ENCODE data around the gene S100A9. TPM values are rescaled to one million over a fixed set of nuclear protein-coding genes. Genes with fewer than 3 reads are reported as not detected.

S100A9 gene
- total and polyA plus RNA-seq, 4 donors = 394 to 16,342 (median 659) TPM

GRCh38 chr1:153356392-153357075 is 1.1 kb upstream of the S100A9 start:
- Histone ChIP-seq H3K36me3 (ENCODE audit: control insufficient read depth in 4 of 4, insufficient read depth in 4 of 4, low read length in 4 of 4) (no peaks in the 10 kb centered on the region), H3K4me1 (ENCODE audit: control insufficient read depth in 5 of 5, insufficient read depth in 5 of 5, low read length in 5 of 5) (no peaks in the 10 kb centered on the region), H3K4me3 (no peak overlapping the region), H3K9me3 (ENCODE audit: control insufficient read depth in 4 of 4, insufficient read depth in 3 of 4, low read length in 3 of 4) (no peaks in the 10 kb centered on the region), H3K27ac (ENCODE audit: low read depth in 1 of 2, low read length in 1 of 2) (peak overlapping the region in 1 of 2 donors; percentile 9), H3K9ac (ENCODE audit: insufficient read depth in 1 of 2, low read length in 2 of 2) (no peak overlapping the region), H3K27me3 (ENCODE audit: control insufficient read depth in 3 of 3, insufficient read depth in 3 of 3, low read length in 2 of 3) (no peaks in the 10 kb centered on the region)
- WGBS, 2 donors = 82 to 84% methylated on average over 8 of the region's 8 CpGs
- no peak for TF ChIP-seq CTCF (IDR thresholded peaks at IDR 0.05; ENCODE audit: control extremely low read depth, extremely low read depth)
- no peak for ATAC-seq (ENCODE audit: insufficient read depth, low FRiP score)
- DNase-seq = no peak

- no peak for TF ChIP-seq CTCF (IDR thresholded peaks at IDR 0.05; ENCODE audit: control extremely low read depth, extremely low read depth)
- Histone ChIP-seq H3K4me1 (ENCODE audit: control insufficient read depth in 5 of 5, insufficient read depth in 5 of 5, low read length in 5 of 5) (no peaks in the 10 kb centered on the region), H3K36me3 (ENCODE audit: control insufficient read depth in 4 of 4, insufficient read depth in 4 of 4, low read length in 4 of 4) (no peaks in the 10 kb centered on the region), H3K27ac (ENCODE audit: low read depth in 1 of 2, low read length in 1 of 2) (peak overlapping the region in 1 of 2 donors; percentile 77), H3K27me3 (ENCODE audit: control insufficient read depth in 3 of 3, insufficient read depth in 3 of 3, low read length in 2 of 3) (no peaks in the 10 kb centered on the region), H3K9ac (ENCODE audit: insufficient read depth in 1 of 2, low read length in 2 of 2) (no peak overlapping the region), H3K9me3 (ENCODE audit: control insufficient read depth in 4 of 4, insufficient read depth in 3 of 4, low read length in 3 of 4) (no peaks in the 10 kb centered on the region), H3K4me3 (no peak overlapping the region)
- no peak for DNase-seq
- 24 to 35% methylated on average over 10 of the region's 10 CpGs for WGBS, 2 donors
- peak; percentile 81 for ATAC-seq (ENCODE audit: insufficient read depth, low FRiP score)
These were observed 390 bp upstream of the S100A9 start for GRCh38 chr1:153357076-153357852.

- Histone ChIP-seq H3K36me3 (ENCODE audit: control insufficient read depth in 4 of 4, insufficient read depth in 4 of 4, low read length in 4 of 4) (no peaks in the 10 kb centered on the region), H3K27ac (ENCODE audit: low read depth in 1 of 2, low read length in 1 of 2) (peak overlapping the region in 1 of 2 donors; percentile 76), H3K9ac (ENCODE audit: insufficient read depth in 1 of 2, low read length in 2 of 2) (no peak overlapping the region), H3K27me3 (ENCODE audit: control insufficient read depth in 3 of 3, insufficient read depth in 3 of 3, low read length in 2 of 3) (no peaks in the 10 kb centered on the region), H3K9me3 (ENCODE audit: control insufficient read depth in 4 of 4, insufficient read depth in 3 of 4, low read length in 3 of 4) (no peaks in the 10 kb centered on the region), H3K4me3 (no peak overlapping the region), H3K4me1 (ENCODE audit: control insufficient read depth in 5 of 5, insufficient read depth in 5 of 5, low read length in 5 of 5) (no peaks in the 10 kb centered on the region)
- TF ChIP-seq CTCF (IDR thresholded peaks at IDR 0.05; ENCODE audit: control extremely low read depth, extremely low read depth) = no peak
- no peak for ATAC-seq (ENCODE audit: insufficient read depth, low FRiP score)
- DNase-seq = no peak
- 90 to 95% methylated on average over 3 of the region's 3 CpGs for WGBS, 2 donors
These were observed 979 bp downstream of the S100A9 start for GRCh38 chr1:153358691-153358975.
